Trophoblast cell (in vitro differentiated cells and primary cell): ENCODE data around the gene SENP3.

Experiments used
- DNase-seq, 2 donors: peaks; one replicate each; pipeline ENCODE4 v3.0.0-alpha.2; 2016
- H2AFZ ChIP-seq: 2 replicates; pipeline ENCODE4 v1.6.1; 2013; ENCODE audit warnings: low read length, moderate library complexity, mild to moderate bottlenecking; ENCODE audit not compliant: insufficient read depth, poor library complexity
- H2AK5ac ChIP-seq: 2 replicates; pipeline ENCODE4 v1.6.1; 2013; ENCODE audit warnings: mild to moderate bottlenecking, low read length
- H2BK120ac ChIP-seq: 2 replicates; pipeline ENCODE4 v1.6.1; 2013; ENCODE audit warnings: low read length, mild to moderate bottlenecking, moderate library complexity; ENCODE audit not compliant: insufficient read depth, poor library complexity
- H2BK12ac ChIP-seq: 2 replicates; pipeline ENCODE4 v1.6.1; 2013; ENCODE audit warnings: mild to moderate bottlenecking, low read length, moderate library complexity
- H2BK5ac ChIP-seq: 2 replicates; pipeline ENCODE4 v1.6.1; 2013; ENCODE audit warnings: low read length, low read depth, moderate library complexity, mild to moderate bottlenecking; ENCODE audit not compliant: poor library complexity
- H3K14ac ChIP-seq: 2 replicates; pipeline ENCODE4 v1.6.1; 2013; ENCODE audit warnings: mild to moderate bottlenecking, low read length
- H3K18ac ChIP-seq: 2 replicates; pipeline ENCODE4 v1.6.1; 2013; ENCODE audit warnings: mild to moderate bottlenecking, low read length
- H3K23ac ChIP-seq: 2 replicates; pipeline ENCODE4 v1.6.1; 2013; ENCODE audit warnings: low read length
- H3K27ac ChIP-seq: 2 replicates; pipeline ENCODE4 v1.5.1; 2013; ENCODE audit warnings: low read depth, mild to moderate bottlenecking, inconsistent platforms, low read length, moderate library complexity
- H3K27me3 ChIP-seq: 2 replicates; pipeline ENCODE4 v1.6.1; 2013; ENCODE audit warnings: inconsistent platforms, mild to moderate bottlenecking, low read length, moderate library complexity; ENCODE audit not compliant: insufficient read depth
- H3K36me3 ChIP-seq, 2 experiments: 1 replicate in 1 of 2; 2 replicates in 1 of 2; pipeline ENCODE4 v1.6.1; 2013; ENCODE audit warnings: low read length in 2 of 2, mild to moderate bottlenecking in 2 of 2, moderate library complexity in 1 of 2; ENCODE audit not compliant: insufficient read depth in 2 of 2, control insufficient read depth in 1 of 2
- H3K4ac ChIP-seq: 2 replicates; pipeline ENCODE4 v1.6.1; 2013; ENCODE audit warnings: low read depth, mild to moderate bottlenecking, low read length, moderate library complexity
- H3K4me1 ChIP-seq, 2 experiments: 1 replicate in 1 of 2; 2 replicates in 1 of 2; pipeline ENCODE4 v1.6.1; 2013; ENCODE audit warnings: low read length in 2 of 2, mild to moderate bottlenecking in 2 of 2, moderate library complexity in 1 of 2; ENCODE audit not compliant: insufficient read depth in 2 of 2, control insufficient read depth in 1 of 2
- H3K4me2 ChIP-seq: 2 replicates; pipeline ENCODE4 v1.6.1; 2013; ENCODE audit warnings: inconsistent platforms, mild to moderate bottlenecking, low read length, moderate library complexity
- H3K4me3 ChIP-seq: 2 replicates; pipeline ENCODE4 v1.5.1; 2013; ENCODE audit warnings: mild to moderate bottlenecking, low read depth, low read length, inconsistent platforms
- H3K79me1 ChIP-seq: one replicate; pipeline ENCODE4 v1.6.1; 2013; ENCODE audit warnings: low read length
- H3K79me2 ChIP-seq: 2 replicates; pipeline ENCODE4 v1.6.1; 2013; ENCODE audit warnings: low read length, mild to moderate bottlenecking; ENCODE audit not compliant: control insufficient read depth, insufficient read depth, poor library complexity
- H3K9ac ChIP-seq: 2 replicates; pipeline ENCODE4 v1.6.1; 2013; ENCODE audit warnings: mild to moderate bottlenecking, low read length
- H3K9me3 ChIP-seq: 2 replicates; pipeline ENCODE4 v1.6.1; 2013; ENCODE audit warnings: low read depth, mild to moderate bottlenecking, control low read depth, inconsistent platforms, low read length; ENCODE audit not compliant: insufficient read depth
- H4K12ac ChIP-seq: 2 replicates; pipeline ENCODE4 v1.6.1; 2013; ENCODE audit warnings: low read depth, mild to moderate bottlenecking, low read length, moderate library complexity
- H4K8ac ChIP-seq: 2 replicates; pipeline ENCODE4 v1.6.1; 2013; ENCODE audit warnings: low read depth, mild to moderate bottlenecking, low read length, moderate library complexity
- H4K91ac ChIP-seq: one replicate; pipeline ENCODE4 v1.6.1; 2013; ENCODE audit warnings: low read depth, mild to moderate bottlenecking, low read length, moderate library complexity
- WGBS: extraction: QIAGEN DNeasy Blood & Tissue Kit; methylation state at CpG from one replicate; pipeline ENCODE4 v1.1.7; 2013; ENCODE audit warnings: missing lambda C conversion rate; ENCODE audit not compliant: insufficient read length, insufficient coverage; ENCODE audit errors: extremely low coverage; 5-methylcytosine and 5-hydroxymethylcytosine counted together

SENP3 gene

DNA sequence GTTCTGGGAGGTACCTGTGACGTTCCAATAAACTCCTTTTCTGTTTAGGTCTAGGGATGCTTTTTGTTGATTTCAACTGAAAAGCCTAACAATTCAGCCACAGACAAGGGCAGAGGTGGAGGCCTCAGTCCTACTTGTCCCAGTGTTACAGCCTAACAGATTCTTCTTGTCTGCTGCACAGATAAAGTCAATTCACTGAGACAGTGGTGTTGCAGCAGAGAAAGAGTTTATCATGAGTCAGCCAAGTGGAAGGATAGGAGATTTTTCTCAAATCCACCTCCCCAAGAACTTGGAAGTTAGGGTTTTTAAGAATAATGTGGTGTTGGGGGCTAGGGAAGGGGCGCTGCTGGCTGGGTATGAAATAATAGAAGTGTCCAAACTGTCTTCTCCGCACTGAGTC is 23.7 kb upstream of the SENP3 start:
- no peak overlapping the region for H2AFZ ChIP-seq
- H3K18ac ChIP-seq, result no peak overlapping the region
- DNase-seq, result no peak
- no peak overlapping the region for H3K4me2 ChIP-seq
- no peak overlapping the region for H2AK5ac ChIP-seq
- no peaks in the 10 kb centered on the region for H3K79me1 ChIP-seq
- H3K27ac ChIP-seq, result no peak overlapping the region
- no peaks in the 10 kb centered on the region for H3K4me1 ChIP-seq
- H3K79me2 ChIP-seq, result no peaks in the 10 kb centered on the region
- no peak overlapping the region for H2BK12ac ChIP-seq
- H3K9me3 ChIP-seq, result peaks cover 15% of the 10 kb centered on the region
- no peak overlapping the region for H4K12ac ChIP-seq
- no peaks in the 10 kb centered on the region for H3K36me3 ChIP-seq
- no peak overlapping the region for H3K4me3 ChIP-seq
- H3K27me3 ChIP-seq, result no peaks in the 10 kb centered on the region
- no peak overlapping the region for H3K9ac ChIP-seq
- H4K8ac ChIP-seq, result no peak overlapping the region
- no peak overlapping the region for H3K14ac ChIP-seq
- no peak overlapping the region for H2BK5ac ChIP-seq
- H3K4ac ChIP-seq, result no peak overlapping the region
- H3K23ac ChIP-seq, result no peak overlapping the region
- no peak overlapping the region for H4K91ac ChIP-seq
- no CpG with 5 or more reads among the region's 3 CpGs for WGBS
- H2BK120ac ChIP-seq, result no peak overlapping the region

DNA sequence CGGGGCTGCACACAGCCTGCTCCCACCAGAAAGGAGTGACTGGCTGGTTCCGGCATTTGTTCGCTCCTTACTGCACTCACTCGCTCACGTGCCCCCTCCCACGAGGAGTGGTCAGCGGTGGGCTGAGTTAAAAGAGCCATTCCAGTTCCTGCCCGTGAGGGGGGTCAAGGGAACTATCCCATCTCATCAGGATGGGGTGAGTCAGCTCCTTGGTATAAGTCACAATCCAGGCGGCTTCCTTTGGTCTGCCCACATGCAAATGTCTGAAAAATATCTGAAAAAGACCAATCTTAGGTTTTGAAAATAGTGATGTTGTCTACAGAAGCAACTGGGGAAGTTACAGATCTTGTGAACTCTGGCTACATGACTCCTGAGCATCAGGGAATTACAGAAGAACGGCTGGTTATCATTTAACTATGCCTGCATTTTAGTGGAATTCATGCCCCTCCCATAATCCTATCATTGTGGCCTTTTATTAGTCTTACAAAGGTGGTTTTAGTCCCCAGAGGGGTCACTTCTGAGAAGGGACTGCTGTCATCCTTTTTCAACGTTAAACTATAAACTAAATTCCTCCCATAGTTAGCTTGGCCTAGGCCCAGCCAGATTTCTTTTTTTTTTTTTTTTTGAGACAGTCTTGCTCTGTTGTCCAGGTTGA is 22.7 kb upstream of the SENP3 start:
- H3K36me3 ChIP-seq, result no peaks in the 10 kb centered on the region
- no peak for DNase-seq
- WGBS, result no CpG with 5 or more reads among the region's 11 CpGs

DNA sequence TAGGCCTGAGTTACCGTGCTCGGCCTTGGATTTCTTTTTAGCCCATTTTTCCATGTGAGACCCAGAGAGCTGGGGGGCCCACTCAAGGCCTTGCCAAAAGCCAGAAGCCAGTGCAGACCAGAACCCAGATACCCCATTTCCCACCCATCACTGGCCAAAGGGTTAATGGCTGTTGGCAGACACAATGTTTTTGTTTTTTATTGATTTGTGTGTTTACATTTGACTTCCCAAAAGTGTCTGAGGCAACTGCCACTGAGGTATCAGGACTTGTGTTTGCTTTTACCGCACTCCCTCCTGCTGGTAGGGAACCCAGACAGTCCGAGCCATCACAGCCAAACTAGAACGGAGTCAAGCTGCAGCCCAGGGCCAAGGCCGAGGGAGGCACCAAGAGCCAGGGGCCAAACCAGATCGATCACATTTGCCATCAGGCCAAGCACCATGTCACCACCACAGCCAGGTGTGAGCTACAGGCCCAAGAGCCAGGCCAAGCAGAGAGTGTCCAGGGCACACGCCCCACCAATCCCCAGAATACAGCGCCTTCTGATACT is 20.6 kb upstream of the SENP3 start:
- WGBS, result no CpG with 5 or more reads among the region's 9 CpGs
- Histone ChIP-seq H3K27me3 (no peaks in the 10 kb centered on the region), H3K9ac (no peak overlapping the region)

More for the DNA sequence above, 22.7 kb upstream of the SENP3 start:
- H2BK120ac ChIP-seq, result no peak overlapping the region
- H3K4me1 ChIP-seq, result no peaks in the 10 kb centered on the region
- no peak overlapping the region for H3K27ac ChIP-seq
- no peak overlapping the region for H3K4me3 ChIP-seq
- H3K18ac ChIP-seq, result no peak overlapping the region
- no peak overlapping the region for H3K14ac ChIP-seq
- H3K4ac ChIP-seq, result no peak overlapping the region
- no peak overlapping the region for H4K8ac ChIP-seq
- H3K23ac ChIP-seq, result no peak overlapping the region
- no peaks in the 10 kb centered on the region for H3K79me2 ChIP-seq
- no peak overlapping the region for H3K9ac ChIP-seq
- no peak overlapping the region for H4K91ac ChIP-seq
- H2BK5ac ChIP-seq, result no peak overlapping the region
- no peak overlapping the region for H4K12ac ChIP-seq
- H2BK12ac ChIP-seq, result no peak overlapping the region
- H3K4me2 ChIP-seq, result no peak overlapping the region
- H2AFZ ChIP-seq, result no peak overlapping the region
- H3K9me3 ChIP-seq, result peaks cover 15% of the 10 kb centered on the region
- no peak overlapping the region for H2AK5ac ChIP-seq
- H3K27me3 ChIP-seq, result no peaks in the 10 kb centered on the region
- no peaks in the 10 kb centered on the region for H3K79me1 ChIP-seq

DNA sequence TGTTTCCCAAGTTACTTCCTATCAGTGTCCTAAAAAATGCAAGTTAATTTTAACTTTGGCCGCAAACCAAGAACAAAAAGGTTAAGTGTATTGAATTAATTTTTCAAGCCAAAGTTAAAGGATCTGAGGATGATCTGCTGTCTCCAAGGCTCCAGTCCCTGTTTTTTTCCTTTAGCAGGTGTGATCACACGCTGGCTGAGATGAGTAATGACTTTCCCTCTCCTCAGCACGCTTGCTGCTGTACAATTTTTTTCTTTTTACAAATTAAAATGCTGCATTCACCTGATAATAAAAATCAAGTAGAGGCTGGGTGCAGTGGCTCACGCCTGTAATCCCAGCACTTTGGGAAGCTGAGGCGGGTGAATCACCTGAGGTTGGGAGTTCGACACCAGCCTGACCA is 16.8 kb upstream of the SENP3 start:
- H2BK120ac ChIP-seq, result no peak overlapping the region
- H3K18ac ChIP-seq, result no peak overlapping the region
- H3K14ac ChIP-seq, result no peak overlapping the region
- no peaks in the 10 kb centered on the region for H3K79me2 ChIP-seq
- H2BK5ac ChIP-seq, result no peak overlapping the region
- no peak overlapping the region for H2BK12ac ChIP-seq
- H3K27ac ChIP-seq, result no peak overlapping the region
- H3K4me3 ChIP-seq, result no peak overlapping the region
- no peak overlapping the region for H4K12ac ChIP-seq
- no peaks in the 10 kb centered on the region for H3K36me3 ChIP-seq
- no CpG with 5 or more reads among the region's 6 CpGs for WGBS
- H3K4me2 ChIP-seq, result no peak overlapping the region
- no peak overlapping the region for H2AFZ ChIP-seq
- no peak overlapping the region for H3K9ac ChIP-seq
- H3K4ac ChIP-seq, result no peak overlapping the region
- H3K79me1 ChIP-seq, result peaks cover 6% of the 10 kb centered on the region
- H2AK5ac ChIP-seq, result no peak overlapping the region
- H3K27me3 ChIP-seq, result no peaks in the 10 kb centered on the region
- H3K9me3 ChIP-seq, result no peaks in the 10 kb centered on the region
- no peak overlapping the region for H3K23ac ChIP-seq
- H4K8ac ChIP-seq, result no peak overlapping the region
- H3K4me1 ChIP-seq, result peaks cover 6 to 10% of the 10 kb centered on the region in 2 experiments
- no peak for DNase-seq
- no peak overlapping the region for H4K91ac ChIP-seq

More for the DNA sequence above, 20.6 kb upstream of the SENP3 start:
- Histone ChIP-seq H3K9me3 (peaks cover 13% of the 10 kb centered on the region), H2AK5ac (no peak overlapping the region), H2BK12ac (no peak overlapping the region), H3K79me1 (no peaks in the 10 kb centered on the region), H2BK120ac (no peak overlapping the region), H4K91ac (no peak overlapping the region), H3K36me3 (no peaks in the 10 kb centered on the region), H2AFZ (no peak overlapping the region), H3K4ac (no peak overlapping the region), H3K27ac (no peak overlapping the region), H3K79me2 (no peaks in the 10 kb centered on the region), H3K14ac (no peak overlapping the region), H2BK5ac (no peak overlapping the region), H3K18ac (no peak overlapping the region), H4K12ac (no peak overlapping the region), H3K4me3 (no peak overlapping the region), H4K8ac (no peak overlapping the region), H3K23ac (no peak overlapping the region), H3K4me2 (no peak overlapping the region), H3K4me1 (no peaks in the 10 kb centered on the region)
- no peak for DNase-seq
